ENCODE measurements around the gene CWC22.

DNA sequence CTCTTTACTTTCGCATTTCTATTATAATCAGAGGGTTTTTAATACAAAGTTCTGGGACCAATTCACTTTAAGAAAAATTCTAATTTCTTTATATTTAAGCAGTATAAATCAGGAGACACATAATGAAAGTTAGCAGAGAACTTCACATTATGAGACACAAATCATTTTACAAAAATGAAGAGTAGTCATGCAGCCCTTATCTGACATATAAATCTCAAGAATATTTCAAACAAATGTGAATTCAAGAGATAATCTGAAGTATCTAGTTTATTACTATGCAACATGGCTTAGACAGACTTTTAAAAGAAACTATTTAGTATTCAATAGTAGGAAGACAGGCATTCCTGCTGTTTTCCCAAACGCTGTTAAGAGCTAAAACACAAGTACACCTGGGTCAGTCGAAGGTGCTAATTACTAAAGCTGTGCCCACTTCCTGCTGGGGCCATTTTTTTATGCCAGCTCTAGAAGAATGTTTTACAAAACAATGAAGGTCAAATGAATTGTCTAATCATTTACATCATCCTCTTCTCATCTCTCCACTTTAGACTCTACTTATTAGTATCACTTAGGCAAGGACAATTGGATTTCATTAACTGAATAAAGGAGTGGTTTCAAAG is 40.2 kb downstream of the CWC22 start:
- TF ChIP-seq EZH2 (IDR thresholded peaks at IDR 0.05; ENCODE audit: low read length, unreplicated experiment): no peak
- TF ChIP-seq, protein P1, sequence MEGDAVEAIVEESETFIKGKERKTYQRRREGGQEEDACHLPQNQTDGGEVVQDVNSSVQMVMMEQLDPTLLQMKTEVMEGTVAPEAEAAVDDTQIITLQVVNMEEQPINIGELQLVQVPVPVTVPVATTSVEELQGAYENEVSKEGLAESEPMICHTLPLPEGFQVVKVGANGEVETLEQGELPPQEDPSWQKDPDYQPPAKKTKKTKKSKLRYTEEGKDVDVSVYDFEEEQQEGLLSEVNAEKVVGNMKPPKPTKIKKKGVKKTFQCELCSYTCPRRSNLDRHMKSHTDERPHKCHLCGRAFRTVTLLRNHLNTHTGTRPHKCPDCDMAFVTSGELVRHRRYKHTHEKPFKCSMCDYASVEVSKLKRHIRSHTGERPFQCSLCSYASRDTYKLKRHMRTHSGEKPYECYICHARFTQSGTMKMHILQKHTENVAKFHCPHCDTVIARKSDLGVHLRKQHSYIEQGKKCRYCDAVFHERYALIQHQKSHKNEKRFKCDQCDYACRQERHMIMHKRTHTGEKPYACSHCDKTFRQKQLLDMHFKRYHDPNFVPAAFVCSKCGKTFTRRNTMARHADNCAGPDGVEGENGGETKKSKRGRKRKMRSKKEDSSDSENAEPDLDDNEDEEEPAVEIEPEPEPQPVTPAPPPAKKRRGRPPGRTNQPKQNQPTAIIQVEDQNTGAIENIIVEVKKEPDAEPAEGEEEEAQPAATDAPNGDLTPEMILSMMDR (conservative IDR thresholded peaks at IDR 0.05; ENCODE audit: low read depth, low read length): no peak

Measured in PC-3 (cell line).